ENCODE data around the gene WASF1.

DNA sequence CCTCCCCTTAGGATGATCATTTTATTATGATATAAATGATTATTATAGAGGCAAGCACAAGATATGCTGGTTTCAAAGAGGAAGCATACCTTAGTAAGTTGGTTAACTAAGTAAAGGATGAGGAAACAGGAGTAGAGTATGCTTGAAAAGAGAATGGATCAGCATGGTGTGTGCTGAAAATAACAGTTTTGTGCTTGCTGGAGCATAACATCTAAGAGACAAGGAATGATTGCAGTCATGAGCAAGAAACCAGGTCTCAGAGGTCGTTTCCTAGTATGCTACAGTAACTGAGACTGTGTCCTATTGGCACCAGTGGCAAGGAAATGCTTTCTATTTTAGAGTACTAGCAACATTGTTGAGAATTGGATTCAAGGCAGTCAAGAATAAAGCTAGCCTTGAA is 34.9 kb upstream of the WASF1 start:
- TF ChIP-seq, protein P1, sequence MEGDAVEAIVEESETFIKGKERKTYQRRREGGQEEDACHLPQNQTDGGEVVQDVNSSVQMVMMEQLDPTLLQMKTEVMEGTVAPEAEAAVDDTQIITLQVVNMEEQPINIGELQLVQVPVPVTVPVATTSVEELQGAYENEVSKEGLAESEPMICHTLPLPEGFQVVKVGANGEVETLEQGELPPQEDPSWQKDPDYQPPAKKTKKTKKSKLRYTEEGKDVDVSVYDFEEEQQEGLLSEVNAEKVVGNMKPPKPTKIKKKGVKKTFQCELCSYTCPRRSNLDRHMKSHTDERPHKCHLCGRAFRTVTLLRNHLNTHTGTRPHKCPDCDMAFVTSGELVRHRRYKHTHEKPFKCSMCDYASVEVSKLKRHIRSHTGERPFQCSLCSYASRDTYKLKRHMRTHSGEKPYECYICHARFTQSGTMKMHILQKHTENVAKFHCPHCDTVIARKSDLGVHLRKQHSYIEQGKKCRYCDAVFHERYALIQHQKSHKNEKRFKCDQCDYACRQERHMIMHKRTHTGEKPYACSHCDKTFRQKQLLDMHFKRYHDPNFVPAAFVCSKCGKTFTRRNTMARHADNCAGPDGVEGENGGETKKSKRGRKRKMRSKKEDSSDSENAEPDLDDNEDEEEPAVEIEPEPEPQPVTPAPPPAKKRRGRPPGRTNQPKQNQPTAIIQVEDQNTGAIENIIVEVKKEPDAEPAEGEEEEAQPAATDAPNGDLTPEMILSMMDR (IDR thresholded peaks at IDR 0.05) = no peak
- no peak for TF ChIP-seq POLR2A (IDR thresholded peaks at IDR 0.05)

Data from adrenal gland (tissue), 5 donors.